OCI-LY3 (cell line): ENCODE measurements around the gene GNAI2.

Source experiments
- H2AFZ ChIP-seq: fragments of 200-600, 300-600 bp; shearing (Covaris generic); 2 replicates; pipeline ENCODE4 v1.6.0; 2014; ENCODE audit warnings: antibody characterized with exemption, low read depth, low read length
- H3K27ac ChIP-seq: fragments of 200-600, 300-600 bp; sonication (generic); 2 replicates; pipeline ENCODE4 v1.5.1; 2014; ENCODE audit warnings: mild to moderate bottlenecking, low read length, moderate library complexity, mixed read lengths
- H3K27me3 ChIP-seq: fragments of 200-600, 300-600 bp; sonication (generic); 2 replicates; pipeline ENCODE4 v1.6.1; 2014; ENCODE audit warnings: low read depth, low read length, mixed read lengths
- H3K36me3 ChIP-seq: fragments of 200-600, 300-600 bp; sonication (generic); replicated peaks from 2 replicates; pipeline ENCODE3; 2014; ENCODE audit warnings: low read depth, low read length, mixed read lengths
- H3K4me1 ChIP-seq: fragments of 300-600, 200-600 bp; sonication (generic); 2 replicates; pipeline ENCODE4 v1.6.1; 2014; ENCODE audit warnings: low read length, mixed read lengths
- H3K4me2 ChIP-seq: fragments of 200-600, 300-600 bp; sonication (generic); 2 replicates; pipeline ENCODE4 v1.6.1; 2014; ENCODE audit warnings: low read length, mixed read lengths
- H3K4me3 ChIP-seq: fragments of 300-600, 200-600 bp; sonication (generic); 2 replicates; pipeline ENCODE4 v1.5.1; 2014; ENCODE audit warnings: antibody characterized with exemption, mild to moderate bottlenecking, low read length, moderate library complexity
- H3K79me2 ChIP-seq: fragments of 300-600, 200-600 bp; shearing (Covaris generic); 2 replicates; pipeline ENCODE4 v1.6.1; 2014; ENCODE audit warnings: mild to moderate bottlenecking, low read length, mixed read lengths
- H3K9ac ChIP-seq: fragments of 300-600, 200-600 bp; shearing (Covaris generic); 2 replicates; pipeline ENCODE4 v1.6.0; 2014; ENCODE audit warnings: mild to moderate bottlenecking, low read length, moderate library complexity
- H3K9me3 ChIP-seq: fragments of 200-600, 300-600 bp; shearing (Covaris generic); 2 replicates; pipeline ENCODE4 v1.6.1; 2014; ENCODE audit warnings: low read length, mixed read lengths; ENCODE audit not compliant: insufficient read depth
- H4K20me1 ChIP-seq: fragments of 200-600, 300-600 bp; sonication (generic); 2 replicates; pipeline ENCODE4 v1.6.1; 2016; ENCODE audit warnings: low read length, mixed read lengths; ENCODE audit not compliant: insufficient read depth
- CTCF ChIP-seq: fragments of 200-600, 300-600 bp; sonication (generic); IDR thresholded peaks from 2 replicates; pipeline ENCODE4 v1.5.1; 2014; ENCODE audit warnings: antibody characterized with exemption, low read length, low read depth
- EZH2phosphoT487 ChIP-seq: fragments of 200-600 bp; shearing (Covaris generic); IDR thresholded peaks from 2 replicates; pipeline ENCODE4 v1.6.1; 2018; ENCODE audit warnings: antibody characterized with exemption, mixed run types, low read depth

Gene GNAI2

GRCh38 chr3:50249457-50249856, 13.5 kb downstream of the GNAI2 start:
- H3K4me2 ChIP-seq, result no peak overlapping the region
- TF ChIP-seq CTCF, result no peak
- no peak for TF ChIP-seq EZH2phosphoT487
- no peak overlapping the region for H3K4me3 ChIP-seq
- no peak overlapping the region for H3K9ac ChIP-seq
- H2AFZ ChIP-seq, result no peak overlapping the region
- H3K27ac ChIP-seq, result no peak overlapping the region
- peaks cover 66% of the 10 kb centered on the region for H3K79me2 ChIP-seq
- H4K20me1 ChIP-seq, result peaks cover 68% of the 10 kb centered on the region
- no peaks in the 10 kb centered on the region for H3K27me3 ChIP-seq
- no peaks in the 10 kb centered on the region for H3K9me3 ChIP-seq
- peaks cover 42% of the 10 kb centered on the region for H3K36me3 ChIP-seq
- peaks cover 19% of the 10 kb centered on the region for H3K4me1 ChIP-seq

- TF ChIP-seq EZH2phosphoT487 (no peak), CTCF (no peak)
- Histone ChIP-seq H3K4me2 (no peak overlapping the region), H3K27me3 (no peaks in the 10 kb centered on the region), H3K9me3 (no peaks in the 10 kb centered on the region), H4K20me1 (peaks cover 74% of the 10 kb centered on the region), H3K27ac (no peak overlapping the region), H3K79me2 (peaks cover 57% of the 10 kb centered on the region), H3K9ac (no peak overlapping the region), H2AFZ (no peak overlapping the region), H3K36me3 (peaks cover 52% of the 10 kb centered on the region), H3K4me3 (no peak overlapping the region), H3K4me1 (peaks cover 15% of the 10 kb centered on the region)
Observed at GRCh38 chr3:50250514-50250913, 14.5 kb downstream of the GNAI2 start.

GRCh38 chr3:50251220-50251619, 15.2 kb downstream of the GNAI2 start:
- H3K79me2 ChIP-seq, result peaks cover 51% of the 10 kb centered on the region
- no peak overlapping the region for H3K4me2 ChIP-seq
- H4K20me1 ChIP-seq, result peaks cover 74% of the 10 kb centered on the region
- H3K4me3 ChIP-seq, result no peak overlapping the region
- H3K9ac ChIP-seq, result no peak overlapping the region
- H3K27me3 ChIP-seq, result no peaks in the 10 kb centered on the region
- TF ChIP-seq EZH2phosphoT487 (no peak), CTCF (no peak)
- H3K9me3 ChIP-seq, result no peaks in the 10 kb centered on the region
- no peak overlapping the region for H3K27ac ChIP-seq
- peaks cover 55% of the 10 kb centered on the region for H3K36me3 ChIP-seq
- no peak overlapping the region for H2AFZ ChIP-seq
- H3K4me1 ChIP-seq, result peaks cover 9% of the 10 kb centered on the region

- H3K27me3 ChIP-seq, result no peaks in the 10 kb centered on the region
- H3K36me3 ChIP-seq, result peaks cover 71% of the 10 kb centered on the region
- H3K27ac ChIP-seq, result no peak overlapping the region
- 0 out of 2 replicates have a peak, but pooled peaks cover 6% of the 10 kb centered on the region for H3K9me3 ChIP-seq
- H3K9ac ChIP-seq, result no peak overlapping the region
- no peak overlapping the region for H3K4me3 ChIP-seq
- peaks cover 2% of the 10 kb centered on the region; the same call in 1 of the 2 replicates for H3K4me1 ChIP-seq
- H3K79me2 ChIP-seq, result peaks cover 17% of the 10 kb centered on the region
- TF ChIP-seq CTCF, result no peak
- no peak for TF ChIP-seq EZH2phosphoT487
- no peak overlapping the region for H2AFZ ChIP-seq
- peaks cover 40% of the 10 kb centered on the region for H4K20me1 ChIP-seq
- H3K4me2 ChIP-seq, result no peak overlapping the region
Observed at GRCh38 chr3:50254577-50255250, 18.7 kb downstream of the GNAI2 start.
